CD4-positive, alpha-beta T cell treated with Interleukin-4 for 1 hour (primary cell): Measurements from ENCODE around the gene PARD3.
"Not testable (repeated sequence)": the region's sequence is repeated elsewhere in the genome, so short reads cannot be mapped to it uniquely, and the experiment has no call there.

Source experiments
- DNase-seq, 2 donors: peaks; one replicate each; pipeline ENCODE4 v3.0.0-alpha.2; 2020 to 2022

Gene PARD3

GRCh38 chr10:34795334-34795733, 19.8 kb downstream of the PARD3 start:
- no peak for DNase-seq

- DNase-seq = no peak
Observed at GRCh38 chr10:34794835-34795234, 20.3 kb downstream of the PARD3 start.

GRCh38 chr10:34793581-34793980, 21.5 kb downstream of the PARD3 start:
- not testable (repeated sequence) for DNase-seq

- no peak for DNase-seq
Observed at GRCh38 chr10:34792881-34793280, 22.2 kb downstream of the PARD3 start.

- no peak for DNase-seq
Observed at GRCh38 chr10:34791947-34792346, 23.1 kb downstream of the PARD3 start.

DNA sequence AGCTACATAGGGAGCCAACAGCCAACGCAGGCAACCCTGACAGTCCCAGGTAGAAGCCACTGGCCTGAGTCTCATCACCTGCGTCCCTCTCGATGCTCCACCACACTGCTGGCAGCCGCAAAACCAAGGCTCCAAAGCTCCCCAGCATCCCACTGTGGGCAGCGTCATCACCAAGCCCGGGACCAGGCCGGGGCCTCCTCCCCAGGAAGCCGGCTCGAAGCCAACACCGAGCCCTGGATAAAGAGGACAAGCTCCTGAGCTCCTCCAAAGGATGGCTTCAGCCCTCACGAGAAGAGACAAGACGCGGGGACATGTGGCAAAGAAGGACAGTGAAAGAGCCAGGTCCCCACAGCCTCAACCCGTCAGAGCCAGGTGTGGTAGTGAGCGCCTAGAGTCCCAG, 23.9 kb downstream of the PARD3 start:
- no peak for DNase-seq

GRCh38 chr10:34789966-34790506, 25.1 kb downstream of the PARD3 start:
- no peak for DNase-seq

- no peak for DNase-seq
Observed at GRCh38 chr10:34786464-34786863, 28.6 kb downstream of the PARD3 start.

DNA sequence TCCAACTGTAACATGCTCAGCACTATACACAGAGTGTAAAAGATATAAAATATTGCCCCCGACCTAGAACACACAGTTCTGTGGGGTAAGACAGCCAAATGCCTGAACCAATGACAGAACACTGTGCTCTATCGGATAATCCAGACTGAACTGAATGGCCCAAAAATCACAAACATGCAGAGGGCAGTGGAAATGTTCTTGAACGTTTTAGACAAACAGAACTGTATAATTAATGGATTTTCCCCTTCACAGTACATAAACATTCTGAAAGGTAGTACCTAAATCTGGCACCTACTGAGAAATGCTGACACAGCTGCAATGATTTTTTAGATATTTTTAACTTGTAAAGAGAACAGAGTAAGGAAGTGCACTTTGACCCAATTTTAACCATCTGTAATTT, 33.4 kb downstream of the PARD3 start:
- DNase-seq = no peak

- DNase-seq = no peak
Observed at GRCh38 chr10:34780818-34781380, 34.2 kb downstream of the PARD3 start.

DNA sequence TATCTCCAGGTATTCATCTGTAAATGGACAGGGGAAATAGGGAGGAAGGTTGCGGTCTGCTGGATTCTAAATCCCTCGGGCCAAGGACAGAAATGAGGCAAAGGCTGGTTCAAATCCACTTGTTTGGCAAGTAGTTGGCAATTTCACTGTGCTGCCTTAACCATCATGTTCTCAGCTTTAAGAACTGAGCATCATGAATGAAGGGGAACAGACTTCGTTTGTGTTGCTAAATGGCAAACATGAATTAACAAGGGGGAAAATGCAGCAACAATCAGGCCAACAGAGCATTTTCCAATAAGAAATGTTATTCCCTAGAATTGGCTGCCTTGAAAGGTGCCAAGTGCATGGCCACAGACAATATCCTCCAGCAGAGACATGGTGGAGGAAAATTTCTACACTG, 36.9 kb downstream of the PARD3 start:
- no peak for DNase-seq

DNA sequence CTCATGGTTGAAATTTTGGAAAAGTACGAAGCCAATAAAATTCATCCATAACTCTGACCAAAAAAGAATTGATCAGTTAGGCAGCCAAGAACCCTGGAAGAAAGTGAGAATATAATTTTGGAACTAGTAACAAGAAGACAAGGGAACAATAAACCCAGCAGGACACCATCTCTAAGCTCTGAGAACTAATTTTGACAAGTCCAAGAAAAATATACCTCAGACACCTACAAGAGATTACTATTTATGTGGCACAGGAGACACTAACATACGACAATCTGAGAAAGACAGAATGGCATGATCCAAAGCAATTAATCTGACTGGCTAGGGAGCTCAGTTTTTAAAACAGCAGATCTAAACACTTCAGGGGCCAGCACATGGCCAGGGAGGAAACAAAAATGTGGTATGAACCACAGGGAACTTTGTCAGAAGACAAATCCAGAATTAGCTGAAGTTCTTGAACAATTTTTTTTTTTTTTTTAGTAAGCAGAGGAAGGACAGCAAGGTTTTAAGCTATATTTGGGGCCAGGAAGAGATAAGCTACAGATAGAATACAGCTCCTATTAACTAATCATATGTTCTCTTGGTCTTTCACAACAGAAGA, 38.9 kb downstream of the PARD3 start:
- no peak for DNase-seq

- no peak for DNase-seq
Observed at GRCh38 chr10:34775044-34775637, 40.0 kb downstream of the PARD3 start.

- no peak for DNase-seq
Observed at GRCh38 chr10:34773636-34774630, 41.2 kb downstream of the PARD3 start.

DNA sequence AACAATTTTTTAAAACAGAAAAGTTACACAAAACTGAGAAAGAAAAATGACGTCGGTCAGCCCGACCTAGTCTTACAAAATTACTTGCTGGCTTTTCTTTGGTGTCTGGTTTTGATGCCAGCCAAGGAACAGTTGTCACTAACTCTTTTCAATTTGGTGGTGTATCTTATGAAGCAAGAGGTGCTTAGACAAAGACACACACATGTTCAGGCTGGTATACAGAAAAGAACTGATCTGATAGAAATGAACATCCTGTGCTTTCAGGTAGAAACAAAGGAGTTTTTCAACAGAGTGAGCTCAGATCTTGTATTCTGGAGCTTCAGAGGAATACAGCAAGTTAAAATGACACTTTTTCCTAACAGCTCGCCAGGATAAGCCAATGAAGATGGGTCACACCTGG, 43.6 kb downstream of the PARD3 start:
- DNase-seq = no peak

DNA sequence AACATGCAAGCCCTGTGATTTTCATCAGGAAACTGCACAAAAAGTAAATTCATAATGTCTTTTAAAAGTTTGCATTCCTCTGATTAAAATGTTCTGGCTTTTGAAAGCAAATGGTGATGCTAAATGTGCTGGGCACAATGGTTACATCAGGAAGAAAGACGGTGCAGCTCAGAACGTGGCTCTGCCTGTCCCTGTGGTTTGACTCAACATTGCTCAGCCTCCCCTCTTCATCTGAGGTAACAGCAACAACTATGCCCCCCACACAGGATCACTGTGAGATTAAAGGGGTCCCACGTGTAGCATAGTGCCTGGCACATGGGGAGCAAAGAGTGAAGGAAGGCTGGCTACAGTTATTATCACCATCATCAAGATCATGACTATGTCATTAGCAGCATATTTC, 44.0 kb downstream of the PARD3 start:
- no peak for DNase-seq

DNA sequence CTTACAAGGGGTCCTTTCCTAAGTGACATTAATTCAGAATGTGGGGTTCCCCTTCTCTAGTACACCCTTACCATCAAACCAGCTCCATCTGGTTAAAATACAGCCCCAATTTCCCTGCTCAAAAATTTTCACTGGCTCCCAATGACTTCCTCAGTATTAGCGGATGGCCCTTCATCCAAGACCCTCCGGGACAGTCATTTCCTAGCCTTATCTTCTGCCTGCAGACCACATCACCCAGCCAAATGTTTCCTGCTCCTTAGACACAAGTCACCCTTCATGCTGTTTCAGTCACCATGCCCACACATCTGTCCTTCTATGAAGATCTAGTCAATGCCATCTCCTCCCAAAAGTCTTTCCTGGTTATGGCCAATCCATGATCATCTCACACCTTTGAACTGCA, 45.2 kb downstream of the PARD3 start:
- no peak for DNase-seq

GRCh38 chr10:34768972-34769330, 46.1 kb downstream of the PARD3 start:
- DNase-seq = no peak

DNA sequence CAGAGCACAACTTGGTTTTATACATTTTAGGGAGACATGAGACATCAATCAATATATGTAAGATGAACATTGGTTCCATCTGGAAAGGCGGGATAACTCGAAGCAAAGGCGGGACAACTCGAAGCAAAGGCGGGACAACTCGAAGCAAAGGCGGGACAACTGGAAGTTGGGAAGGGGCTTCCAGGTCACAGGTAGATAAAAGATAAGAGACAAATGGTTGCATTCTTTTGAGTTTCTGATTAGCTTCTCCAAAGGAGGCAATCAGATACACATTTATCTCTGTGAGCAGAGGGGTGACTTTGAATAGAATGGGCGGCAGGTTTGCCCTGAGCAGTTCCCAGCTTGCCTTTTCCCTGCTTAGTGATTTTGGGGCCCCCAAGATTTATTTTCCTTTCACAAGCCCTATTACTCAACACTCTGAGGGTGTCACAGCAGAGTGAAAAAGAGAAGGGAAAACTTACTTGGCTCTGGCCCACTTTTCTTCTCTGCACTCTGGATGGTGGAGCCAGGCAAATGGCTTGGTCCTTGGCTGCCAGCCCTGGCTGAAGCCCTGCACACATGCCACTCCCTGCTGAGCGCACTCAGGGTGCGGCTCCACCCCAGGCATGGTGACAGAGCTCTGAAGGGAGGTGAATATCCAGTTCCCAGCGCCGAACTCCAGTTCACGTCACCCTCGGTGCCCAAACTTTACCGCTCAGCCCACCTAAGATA, 46.7 kb downstream of the PARD3 start:
- DNase-seq = no peak

GRCh38 chr10:34766811-34767494, 48.1 kb downstream of the PARD3 start:
- no peak for DNase-seq

- no peak for DNase-seq
Observed at GRCh38 chr10:34766266-34766600, 48.9 kb downstream of the PARD3 start.

DNA sequence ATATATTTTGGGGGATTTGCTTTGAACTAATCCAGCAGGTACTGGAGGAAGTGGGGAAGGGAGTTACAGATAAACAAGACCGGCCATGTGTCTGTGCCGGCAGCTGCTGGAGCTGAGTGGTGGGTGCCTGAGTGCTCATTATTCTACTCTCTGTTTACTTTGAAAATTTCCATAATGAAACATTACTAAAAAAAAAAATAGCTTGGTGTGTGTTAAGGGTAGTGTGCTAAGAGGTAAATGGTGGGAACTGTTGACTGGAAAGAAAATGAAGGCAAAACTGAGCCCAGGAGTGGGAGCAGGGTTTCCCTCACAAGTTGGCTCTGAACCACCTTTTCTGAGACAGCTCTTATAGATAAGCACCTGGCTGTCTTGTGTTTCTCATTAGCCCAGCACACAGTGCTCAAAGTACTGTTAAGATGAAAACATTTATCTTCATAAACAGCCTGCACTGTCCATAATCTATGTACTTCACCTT, 50.6 kb downstream of the PARD3 start:
- no peak for DNase-seq
